Psoas muscle (tissue), 8 donors: ENCODE data around the gene C14orf180. TPM values are rescaled to one million over a fixed set of nuclear protein-coding genes. Genes with fewer than 3 reads are reported as not detected.

Source experiments
- ATAC-seq, 4 donors: fragments of 200-7000 bp; cut with Tn5 transposase; one replicate each; pipeline ENCODE4 v1.9.1; 2020; ENCODE audit warnings: moderate library complexity in 3 of 4, mild to moderate bottlenecking in 2 of 4
- DNase-seq, 2 donors: peaks; one replicate each; pipeline ENCODE4 v3.0.0-alpha.2; 2020
- H3K27ac ChIP-seq: fragments of 200-600 bp; one replicate; pipeline ENCODE4 v1.8.0; 2022
- H3K27me3 ChIP-seq, 3 donors: fragments of 200-600 bp in 1 of 3; one replicate each; pipeline versions ENCODE4 v1.6.1 to v1.8.0; 2013 to 2022; ENCODE audit warnings: low read length in 2 of 3, mild to moderate bottlenecking in 2 of 3, moderate library complexity in 1 of 3; ENCODE audit not compliant: insufficient read depth in 3 of 3
- H3K36me3 ChIP-seq, 2 donors: fragments of 200-600 bp in 1 of 2; one replicate each; pipeline versions ENCODE4 v1.6.1 to v1.8.0; 2013 to 2022; ENCODE audit warnings: low read depth in 1 of 2, mild to moderate bottlenecking in 1 of 2, moderate library complexity in 1 of 2; ENCODE audit not compliant: insufficient read depth in 1 of 2
- H3K4me1 ChIP-seq: fragments of 200-600 bp; one replicate; pipeline ENCODE4 v1.8.0; 2022
- H3K4me3 ChIP-seq: fragments of 200-600 bp; one replicate; pipeline ENCODE4 v1.8.0; 2022; ENCODE audit warnings: mild to moderate bottlenecking
- H3K9me3 ChIP-seq: fragments of 200-600 bp; one replicate; pipeline ENCODE4 v1.8.0; 2022
- WGBS, 3 donors: extraction: QIAGEN DNeasy Blood & Tissue Kit; methylation state at CpG; one replicate each; pipeline versions ENCODE4 v1.1.6 to v1.1.7; 2013; 5-methylcytosine and 5-hydroxymethylcytosine counted together
- intact Hi-C, 2 donors: fragments of 100-400 bp; cut with DNase I; formaldehyde crosslinking; loops; one replicate each; pipeline versions ENCODE4 v1.11.0 to v1.14.2; 2022
- polyA plus RNA-seq, 3 donors: library from polyadenylated mRNA; stranded (reverse); fragments of 200-250 nt; gene quantifications; one replicate each; pipeline ENCODE4 v1.2.3, GENCODE V29; 2013
- total RNA-seq, 4 donors: library from RNA; stranded (reverse); fragmentation: NEBNext Ultra II Directional in 2 of 4; extraction: Animal tissue kit (Norgen Biotek cat#: 25700) in 2 of 4; gene quantifications; one replicate each; pipeline versions ENCODE4 v1.2.1 to v1.2.4, GENCODE V29; 2021 to 2023
- TF ChIP-seq, protein P1 (sequence below): fragments of 200-600 bp; IDR thresholded peaks from one replicate; pipeline ENCODE4 v1.8.0; 2022; ENCODE audit warnings: antibody characterized with exemption
- donor health status: healthy with polysubstance abuse.
- donor health status: DM: no; HTN: no; CAD: no; lungs with moderate emphysema.
- donor health status: Bipolar disorder and iron deficiency.
- donor health status: healthy.
- donor health status: DM: yes; HTN: yes; CAD: no.
- donor health status: DM: no; HTN: no; CAD: no.
- donor health status: DM: no; HTN: no; CAD: no.
- donor health status: DM: yes; HTN: yes; CAD: no.

C14orf180 gene
- total and polyA plus RNA-seq, 7 donors, result 0.32 to 7.3 (median 0.58) TPM

- H3K4me3 ChIP-seq, result no peak overlapping the region
- H3K27me3 ChIP-seq, result peaks cover 0 to 11% (median 9%) of the 10 kb centered on the region in 3 donors
- H3K36me3 ChIP-seq, result no peaks in the 10 kb centered on the region
- no peaks in the 10 kb centered on the region for H3K9me3 ChIP-seq
- intact Hi-C loops, result no loop called here
- H3K27ac ChIP-seq, result no peak overlapping the region
- peak in 1 of 2 donors; percentile 9 for DNase-seq
- TF ChIP-seq, protein P1, sequence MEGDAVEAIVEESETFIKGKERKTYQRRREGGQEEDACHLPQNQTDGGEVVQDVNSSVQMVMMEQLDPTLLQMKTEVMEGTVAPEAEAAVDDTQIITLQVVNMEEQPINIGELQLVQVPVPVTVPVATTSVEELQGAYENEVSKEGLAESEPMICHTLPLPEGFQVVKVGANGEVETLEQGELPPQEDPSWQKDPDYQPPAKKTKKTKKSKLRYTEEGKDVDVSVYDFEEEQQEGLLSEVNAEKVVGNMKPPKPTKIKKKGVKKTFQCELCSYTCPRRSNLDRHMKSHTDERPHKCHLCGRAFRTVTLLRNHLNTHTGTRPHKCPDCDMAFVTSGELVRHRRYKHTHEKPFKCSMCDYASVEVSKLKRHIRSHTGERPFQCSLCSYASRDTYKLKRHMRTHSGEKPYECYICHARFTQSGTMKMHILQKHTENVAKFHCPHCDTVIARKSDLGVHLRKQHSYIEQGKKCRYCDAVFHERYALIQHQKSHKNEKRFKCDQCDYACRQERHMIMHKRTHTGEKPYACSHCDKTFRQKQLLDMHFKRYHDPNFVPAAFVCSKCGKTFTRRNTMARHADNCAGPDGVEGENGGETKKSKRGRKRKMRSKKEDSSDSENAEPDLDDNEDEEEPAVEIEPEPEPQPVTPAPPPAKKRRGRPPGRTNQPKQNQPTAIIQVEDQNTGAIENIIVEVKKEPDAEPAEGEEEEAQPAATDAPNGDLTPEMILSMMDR, result no peak
- 79 to 87% (median 81%) methylated on average over 11 of the region's 11 CpGs for WGBS, 3 donors
- no peaks in the 10 kb centered on the region for H3K4me1 ChIP-seq
- ATAC-seq, result no peak
Measured at GRCh38 chr14:104555430-104556255, 23.9 kb upstream of the C14orf180 start.

DNA sequence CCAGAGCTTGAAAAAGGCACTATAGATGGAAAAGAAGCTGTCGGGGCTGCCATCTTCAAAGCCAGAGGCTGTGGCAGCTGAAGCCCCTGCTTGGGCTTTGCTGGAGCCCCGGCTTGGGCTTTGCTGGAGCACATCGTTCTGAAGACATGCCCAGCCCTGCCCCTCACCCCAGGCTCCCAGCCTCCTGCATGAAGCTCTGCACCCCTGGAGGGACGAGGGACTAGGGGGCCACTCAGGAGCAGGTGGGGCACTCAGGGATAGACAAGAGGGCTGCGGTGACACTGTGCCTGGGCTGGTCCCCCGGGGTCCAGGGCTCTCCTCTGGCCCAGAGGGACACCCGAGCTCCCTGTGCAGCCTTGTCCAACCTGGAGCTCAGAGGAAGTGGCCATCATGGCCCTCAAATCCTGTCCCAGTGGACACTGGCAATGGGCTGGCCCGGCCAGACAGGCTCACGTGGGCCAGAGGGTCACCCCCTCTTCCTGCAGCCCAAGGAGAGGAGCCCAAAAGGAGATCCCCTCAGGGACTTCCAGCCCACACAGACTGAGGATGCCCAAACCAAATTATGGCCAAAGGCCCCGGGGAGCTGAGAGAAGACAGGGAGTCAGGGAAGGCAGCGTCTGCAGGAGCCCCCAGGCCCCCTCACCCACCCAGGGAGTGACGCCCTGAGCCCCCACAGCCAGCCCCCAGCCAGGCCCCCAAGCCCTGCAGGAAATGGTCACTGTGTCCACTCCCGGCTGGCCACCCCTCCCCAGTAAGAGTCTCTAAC, 23.1 kb upstream of the C14orf180 start:
- ATAC-seq (no peak), DNase-seq (peak in 1 of 2 donors; percentile 6)
- H3K4me1 ChIP-seq, result no peaks in the 10 kb centered on the region
- 71 to 76% (median 75%) methylated on average over 12 to 13 of the region's 13 CpGs for WGBS, 3 donors
- no peaks in the 10 kb centered on the region for H3K36me3 ChIP-seq
- no peak overlapping the region for H3K4me3 ChIP-seq
- intact Hi-C loops, result no loop called here
- TF ChIP-seq, protein P1, result no peak
- peaks cover 0 to 11% (median 9%) of the 10 kb centered on the region in 3 donors for H3K27me3 ChIP-seq
- H3K27ac ChIP-seq, result no peak overlapping the region
- H3K9me3 ChIP-seq, result no peaks in the 10 kb centered on the region

DNA sequence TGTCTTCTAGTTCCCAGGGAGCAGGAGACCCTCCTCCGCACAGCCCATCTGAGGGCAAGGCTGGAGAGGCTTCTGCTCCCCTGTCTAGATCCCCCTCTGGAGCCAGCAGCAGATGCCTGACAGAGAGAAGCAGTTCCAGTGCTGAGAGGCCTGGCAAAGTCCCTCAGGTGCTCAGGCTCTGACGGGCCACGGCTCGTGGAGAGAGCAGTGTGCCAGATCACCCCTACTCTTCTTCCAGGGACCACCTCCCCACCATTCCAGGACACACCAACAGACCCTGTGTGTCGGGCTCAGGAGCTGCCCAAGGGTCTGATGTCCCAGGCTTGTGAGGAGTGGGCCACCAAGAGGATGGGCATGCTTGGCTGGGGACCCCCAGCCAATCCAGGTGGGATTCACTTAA, 22.5 kb upstream of the C14orf180 start:
- TF ChIP-seq, protein P1, result no peak
- Histone ChIP-seq H3K4me1 (no peaks in the 10 kb centered on the region), H3K4me3 (no peak overlapping the region), H3K36me3 (no peaks in the 10 kb centered on the region), H3K27ac (no peak overlapping the region), H3K27me3 (peaks cover 0 to 11% (median 9%) of the 10 kb centered on the region in 3 donors), H3K9me3 (no peaks in the 10 kb centered on the region)
- intact Hi-C loops, result no loop called here
- 89 to 91% (median 90%) methylated on average over 5 of the region's 5 CpGs for WGBS, 3 donors
- no peak for ATAC-seq
- peak in 1 of 2 donors; percentile 30 for DNase-seq

DNA sequence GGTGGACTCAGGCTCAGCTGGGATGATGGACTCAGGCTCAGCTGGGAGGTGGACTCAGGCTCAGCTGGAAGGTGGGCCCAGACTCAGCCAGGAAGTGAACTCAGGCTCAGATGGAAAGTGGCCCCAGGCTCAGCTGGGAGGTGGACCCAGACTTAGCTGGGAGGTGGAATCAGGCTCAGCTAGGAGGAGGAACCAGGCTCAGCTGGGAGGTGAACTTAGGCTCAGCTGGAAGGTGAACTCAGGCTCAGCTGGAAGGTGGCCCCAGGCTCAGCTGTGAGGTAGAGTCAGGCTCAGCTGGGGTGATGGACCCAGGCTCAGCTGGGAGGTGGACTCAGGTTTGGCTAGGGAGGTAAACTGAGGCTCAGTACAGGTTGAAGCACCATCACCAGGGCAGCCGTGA, 21.8 kb upstream of the C14orf180 start:
- DNase-seq, result peak in 1 of 2 donors; percentile 26
- ATAC-seq, result no peak
- no peak overlapping the region for H3K27ac ChIP-seq
- intact Hi-C loops, result no loop called here
- no peaks in the 10 kb centered on the region for H3K4me1 ChIP-seq
- no peaks in the 10 kb centered on the region for H3K9me3 ChIP-seq
- H3K36me3 ChIP-seq, result no peaks in the 10 kb centered on the region
- TF ChIP-seq, protein P1, result no peak
- 63 to 100% (median 87%) methylated on average over 1 of the region's 1 CpG for WGBS, 3 donors
- H3K4me3 ChIP-seq, result no peak overlapping the region
- peaks cover 0 to 11% (median 9%) of the 10 kb centered on the region in 3 donors for H3K27me3 ChIP-seq
